ENCODE data around the gene CNKSR3.

Gene CNKSR3

DNA sequence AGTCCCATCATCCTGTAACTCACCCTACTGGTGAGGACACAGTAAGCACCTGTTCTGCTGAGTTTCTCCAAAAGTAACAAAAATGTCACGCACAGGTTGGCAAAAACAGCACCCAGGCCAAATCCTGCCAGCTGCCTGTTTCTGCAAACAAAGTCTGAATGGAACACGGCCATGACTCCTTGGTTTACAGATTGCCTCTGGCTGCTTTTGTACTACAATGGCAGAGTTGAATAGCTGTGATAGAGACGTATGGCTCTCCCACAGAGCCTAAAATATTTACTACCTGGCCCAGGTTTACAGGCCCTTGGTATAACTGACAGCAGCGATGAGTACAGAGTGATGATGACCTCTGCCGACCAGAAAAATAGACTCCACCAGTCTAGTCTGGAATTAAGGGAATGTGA is 52.6 kb downstream of the CNKSR3 start:
- Histone ChIP-seq H3K27ac (ENCODE audit: low read depth, low read length, poor library complexity, severe bottlenecking) (no peak overlapping the region), H3K36me3 (ENCODE audit: insufficient read depth, low read length) (no peaks in the 10 kb centered on the region), H3K9ac (ENCODE audit: low read length) (no peak overlapping the region), H2AFZ (ENCODE audit: low read length) (no peak overlapping the region), H3K9me2 (ENCODE audit: low read depth, low read length) (no peaks in the 10 kb centered on the region), H3K4me2 (ENCODE audit: low read length) (no peak overlapping the region), H3K79me2 (ENCODE audit: insufficient read depth, low read length) (no peaks in the 10 kb centered on the region), H3K4me3 (ENCODE audit: low read depth, low read length, poor library complexity, severe bottlenecking) (no peak overlapping the region), H3K9me3 (ENCODE audit: low read length) (no peaks in the 10 kb centered on the region), H3K4me1 (ENCODE audit: insufficient read depth, low read length, severe bottlenecking) (no peaks in the 10 kb centered on the region), H4K20me1 (ENCODE audit: insufficient read depth, low read length) (no peaks in the 10 kb centered on the region), H3F3A (ENCODE audit: insufficient read depth, low read length) (no peaks in the 10 kb centered on the region), H3K27me3 (ENCODE audit: insufficient read depth, low read length) (0 out of 2 replicates have a peak, but pooled peaks cover 5% of the 10 kb centered on the region)
- TF ChIP-seq, protein P1, sequence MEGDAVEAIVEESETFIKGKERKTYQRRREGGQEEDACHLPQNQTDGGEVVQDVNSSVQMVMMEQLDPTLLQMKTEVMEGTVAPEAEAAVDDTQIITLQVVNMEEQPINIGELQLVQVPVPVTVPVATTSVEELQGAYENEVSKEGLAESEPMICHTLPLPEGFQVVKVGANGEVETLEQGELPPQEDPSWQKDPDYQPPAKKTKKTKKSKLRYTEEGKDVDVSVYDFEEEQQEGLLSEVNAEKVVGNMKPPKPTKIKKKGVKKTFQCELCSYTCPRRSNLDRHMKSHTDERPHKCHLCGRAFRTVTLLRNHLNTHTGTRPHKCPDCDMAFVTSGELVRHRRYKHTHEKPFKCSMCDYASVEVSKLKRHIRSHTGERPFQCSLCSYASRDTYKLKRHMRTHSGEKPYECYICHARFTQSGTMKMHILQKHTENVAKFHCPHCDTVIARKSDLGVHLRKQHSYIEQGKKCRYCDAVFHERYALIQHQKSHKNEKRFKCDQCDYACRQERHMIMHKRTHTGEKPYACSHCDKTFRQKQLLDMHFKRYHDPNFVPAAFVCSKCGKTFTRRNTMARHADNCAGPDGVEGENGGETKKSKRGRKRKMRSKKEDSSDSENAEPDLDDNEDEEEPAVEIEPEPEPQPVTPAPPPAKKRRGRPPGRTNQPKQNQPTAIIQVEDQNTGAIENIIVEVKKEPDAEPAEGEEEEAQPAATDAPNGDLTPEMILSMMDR (IDR thresholded peaks at IDR 0.05; ENCODE audit: low read length) = no peak
- TF ChIP-seq EZH2 (IDR thresholded peaks at IDR 0.05; ENCODE audit: borderline replicate concordance, low read length) = no peak

DNA sequence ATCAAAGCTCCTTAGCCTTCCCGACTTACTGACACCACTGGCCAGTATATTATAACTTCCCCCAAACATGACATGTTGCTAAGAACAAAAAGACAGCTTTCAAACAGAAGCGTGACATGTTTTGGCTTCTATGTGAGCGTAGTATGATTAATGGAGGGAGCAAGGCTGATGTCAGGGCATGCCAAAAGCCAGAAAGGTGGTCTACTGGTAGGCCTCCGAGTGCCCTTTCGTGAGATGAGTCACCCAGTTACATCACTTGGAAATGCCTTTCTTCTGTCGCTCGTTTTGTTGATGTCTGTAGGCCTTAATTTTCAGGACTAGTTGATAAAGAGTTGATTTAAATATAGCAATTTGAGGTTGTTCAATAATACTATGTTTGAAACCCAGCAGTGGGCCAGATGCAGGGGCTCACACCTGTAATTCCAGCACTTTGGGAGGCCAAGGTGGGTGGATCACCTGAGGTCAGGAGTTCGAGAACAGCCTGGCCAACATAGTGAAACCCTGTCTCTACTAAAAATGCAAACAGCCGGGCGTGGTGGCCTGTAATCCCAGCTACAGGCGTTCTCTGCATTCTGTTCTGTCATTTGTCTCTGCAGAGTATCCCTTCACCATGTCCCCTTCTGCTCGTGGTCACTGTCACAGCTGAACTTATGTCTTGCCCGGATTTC is 53.3 kb downstream of the CNKSR3 start:
- Histone ChIP-seq H3K4me2 (ENCODE audit: low read length) (no peak overlapping the region), H3K4me3 (ENCODE audit: low read depth, low read length, poor library complexity, severe bottlenecking) (no peak overlapping the region), H3K79me2 (ENCODE audit: insufficient read depth, low read length) (no peaks in the 10 kb centered on the region), H3K4me1 (ENCODE audit: insufficient read depth, low read length, severe bottlenecking) (no peaks in the 10 kb centered on the region), H2AFZ (ENCODE audit: low read length) (no peak overlapping the region), H3F3A (ENCODE audit: insufficient read depth, low read length) (no peaks in the 10 kb centered on the region), H3K36me3 (ENCODE audit: insufficient read depth, low read length) (no peaks in the 10 kb centered on the region), H3K9me3 (ENCODE audit: low read length) (no peaks in the 10 kb centered on the region), H3K27ac (ENCODE audit: low read depth, low read length, poor library complexity, severe bottlenecking) (no peak overlapping the region), H3K27me3 (ENCODE audit: insufficient read depth, low read length) (0 out of 2 replicates have a peak, but pooled peaks cover 5% of the 10 kb centered on the region), H3K9ac (ENCODE audit: low read length) (no peak overlapping the region), H3K9me2 (ENCODE audit: low read depth, low read length) (no peaks in the 10 kb centered on the region), H4K20me1 (ENCODE audit: insufficient read depth, low read length) (no peaks in the 10 kb centered on the region)
- no peak for TF ChIP-seq EZH2 (IDR thresholded peaks at IDR 0.05; ENCODE audit: borderline replicate concordance, low read length)
- TF ChIP-seq, protein P1 (IDR thresholded peaks at IDR 0.05; ENCODE audit: low read length) = no peak

DNA sequence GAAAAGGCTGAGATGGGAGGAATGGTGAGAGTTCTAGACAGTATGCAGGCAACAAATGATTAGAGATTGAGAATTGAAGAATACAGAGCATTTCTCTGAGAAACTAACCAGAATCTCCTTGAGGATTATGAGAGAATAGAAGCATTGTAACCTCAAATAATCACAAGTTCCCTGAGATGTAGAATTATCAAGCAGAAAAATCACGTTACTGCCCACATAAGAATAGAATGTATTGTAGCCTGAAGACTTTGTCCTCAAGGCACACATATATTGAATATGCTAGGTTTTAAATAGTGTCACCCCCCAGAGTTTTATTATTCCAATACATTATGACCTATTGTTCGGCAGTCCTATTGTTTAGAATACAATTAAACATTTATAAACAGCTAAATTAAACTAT is 57.2 kb downstream of the CNKSR3 start:
- H3F3A ChIP-seq (ENCODE audit: insufficient read depth, low read length) = no peaks in the 10 kb centered on the region
- H3K27me3 ChIP-seq (ENCODE audit: insufficient read depth, low read length) = no peaks in the 10 kb centered on the region
- H3K4me1 ChIP-seq (ENCODE audit: insufficient read depth, low read length, severe bottlenecking) = no peaks in the 10 kb centered on the region
- H3K79me2 ChIP-seq (ENCODE audit: insufficient read depth, low read length) = no peaks in the 10 kb centered on the region
- no peak overlapping the region for H3K27ac ChIP-seq (ENCODE audit: low read depth, low read length, poor library complexity, severe bottlenecking)
- H4K20me1 ChIP-seq (ENCODE audit: insufficient read depth, low read length) = no peaks in the 10 kb centered on the region
- no peak overlapping the region for H3K4me2 ChIP-seq (ENCODE audit: low read length)
- no peaks in the 10 kb centered on the region for H3K9me2 ChIP-seq (ENCODE audit: low read depth, low read length)
- H2AFZ ChIP-seq (ENCODE audit: low read length) = no peak overlapping the region
- H3K9me3 ChIP-seq (ENCODE audit: low read length) = no peaks in the 10 kb centered on the region
- H3K4me3 ChIP-seq (ENCODE audit: low read depth, low read length, poor library complexity, severe bottlenecking) = no peak overlapping the region
- H3K36me3 ChIP-seq (ENCODE audit: insufficient read depth, low read length) = no peaks in the 10 kb centered on the region
- no peak for TF ChIP-seq EZH2 (IDR thresholded peaks at IDR 0.05; ENCODE audit: borderline replicate concordance, low read length)
- TF ChIP-seq, protein P1 (IDR thresholded peaks at IDR 0.05; ENCODE audit: low read length) = no peak
- no peak overlapping the region for H3K9ac ChIP-seq (ENCODE audit: low read length)
